Stimulated activated CD8-positive, alpha-beta memory T cell treated with anti-CD3 and anti-CD28 coated beads, Interleukin-15, amount 100 ng/mL, for 24 hours (primary cell): ENCODE results near the gene DGKD.

Experiments used
- DNase-seq: peaks from one replicate; pipeline ENCODE4 v3.0.0-alpha.2; 2020; ENCODE audit warnings: low read depth

The DGKD gene

DNA sequence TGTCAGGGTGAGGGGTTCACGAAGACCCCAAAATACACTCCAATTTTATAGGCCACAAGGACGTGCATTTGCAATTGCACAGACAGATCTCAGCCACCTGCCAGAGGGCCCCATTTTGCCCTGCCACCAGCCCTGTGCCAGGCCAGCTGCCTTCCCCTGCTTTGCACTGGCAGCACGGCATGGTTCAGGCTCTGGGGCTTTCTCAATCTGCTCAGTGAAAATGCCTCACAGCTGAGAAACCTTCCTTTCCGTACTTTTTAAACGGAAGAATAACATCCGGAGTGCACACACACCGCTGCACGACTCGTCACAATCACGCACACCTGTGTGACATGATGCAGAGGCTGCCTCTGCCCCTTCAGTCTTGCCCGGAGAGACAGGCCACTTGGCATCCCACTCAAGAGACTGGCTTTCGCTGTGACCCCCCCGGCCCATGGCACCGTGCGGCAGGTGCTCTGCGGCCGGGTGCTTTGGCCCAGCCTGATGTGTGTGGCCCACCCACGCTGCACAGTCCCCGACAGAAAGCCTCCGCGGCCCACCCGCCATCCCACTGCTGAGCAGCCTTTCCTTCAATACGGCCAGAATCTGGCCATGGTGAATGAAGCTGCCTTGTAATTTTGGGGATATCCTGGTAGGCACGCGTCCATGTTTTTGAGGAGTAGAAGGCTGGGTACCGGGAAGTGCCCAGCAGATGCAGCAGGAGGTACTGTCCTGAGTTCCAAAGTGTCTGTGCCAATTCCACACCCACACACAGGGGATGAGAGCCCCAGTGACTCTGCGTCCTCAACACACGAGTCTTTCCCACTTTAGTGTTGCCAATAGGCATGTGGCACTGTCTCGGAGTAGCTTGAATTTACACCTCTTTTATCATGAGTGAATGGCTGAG is 123.5 kb downstream of the DGKD start:
- DNase-seq: no peak

DNA sequence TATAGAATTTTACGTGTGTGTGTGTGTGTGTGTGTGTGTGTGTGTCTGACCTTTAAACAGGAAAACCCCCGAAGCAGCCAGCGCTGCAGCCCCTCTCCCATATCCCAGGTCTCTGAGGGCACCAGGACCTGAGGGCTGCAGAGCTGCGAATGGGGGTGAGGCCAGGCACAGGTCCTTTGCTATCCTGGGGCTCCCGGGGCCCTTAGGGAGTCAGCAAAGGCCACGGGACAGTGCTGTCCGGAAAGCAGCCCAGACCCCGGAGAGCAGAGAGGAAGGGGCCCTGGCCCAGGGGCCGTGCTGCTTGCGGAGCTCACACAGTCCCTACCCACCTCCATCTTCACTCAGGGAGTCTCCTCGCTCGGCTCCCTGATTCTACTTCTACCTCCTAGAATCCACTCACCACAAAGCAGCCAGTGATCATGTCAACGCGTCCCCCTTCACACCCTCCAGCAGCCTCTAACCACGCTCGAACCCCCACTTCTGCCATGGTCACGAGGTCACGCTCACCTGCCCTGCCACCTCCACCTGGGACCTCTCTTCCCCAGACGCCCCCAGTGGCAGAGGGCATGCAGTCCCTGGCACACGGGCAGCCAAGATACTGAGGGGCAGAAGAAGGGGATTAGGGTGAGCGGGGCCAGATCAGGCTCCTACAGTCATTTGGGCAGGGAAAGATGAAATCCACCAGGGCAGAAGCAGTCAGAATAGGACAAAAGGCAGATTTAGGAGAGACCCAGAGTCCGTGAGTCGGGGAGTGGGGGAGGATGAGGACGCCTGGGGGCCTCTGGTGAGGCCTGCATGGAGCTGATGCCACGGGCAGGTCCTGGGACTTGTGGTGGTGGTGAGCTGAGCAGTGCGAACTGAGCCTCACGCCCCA is 125.6 kb downstream of the DGKD start:
- no peak for DNase-seq

DNA sequence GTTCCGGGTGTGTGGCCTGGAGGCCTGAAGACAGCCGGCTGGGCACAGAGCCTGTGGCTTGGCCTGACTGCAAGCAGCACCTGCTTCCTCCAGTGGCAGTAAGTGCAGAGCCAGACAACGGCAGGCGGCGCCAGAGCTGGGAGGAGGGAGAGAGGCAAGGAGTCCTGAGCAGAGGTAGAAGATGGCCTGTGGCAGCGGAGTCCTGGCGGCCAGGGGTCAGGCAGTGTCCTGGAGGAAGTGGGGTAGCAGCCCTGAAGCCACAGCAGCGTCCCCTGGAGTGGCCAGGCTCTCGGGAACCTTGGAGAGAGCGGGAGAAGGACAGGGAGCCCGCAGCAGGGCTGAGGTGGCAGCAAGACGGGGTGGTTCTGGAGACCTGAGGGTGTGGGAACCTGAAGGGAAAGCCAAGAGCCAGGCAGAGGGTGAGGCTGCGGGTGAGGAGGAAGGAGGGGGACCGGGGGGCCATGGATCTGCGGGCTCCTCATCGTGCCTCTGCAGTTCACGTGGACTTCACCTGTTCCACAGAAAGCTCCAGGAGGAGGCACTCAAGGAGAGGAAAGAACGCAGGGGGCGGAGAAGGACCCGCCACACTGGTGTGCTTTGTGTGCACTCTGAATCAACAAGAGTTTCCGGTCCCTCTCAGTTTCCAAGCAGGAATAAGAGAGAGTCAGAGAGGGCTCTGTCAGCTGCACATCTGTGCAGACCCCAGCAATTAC is 126.4 kb downstream of the DGKD start:
- DNase-seq: no peak

DNA sequence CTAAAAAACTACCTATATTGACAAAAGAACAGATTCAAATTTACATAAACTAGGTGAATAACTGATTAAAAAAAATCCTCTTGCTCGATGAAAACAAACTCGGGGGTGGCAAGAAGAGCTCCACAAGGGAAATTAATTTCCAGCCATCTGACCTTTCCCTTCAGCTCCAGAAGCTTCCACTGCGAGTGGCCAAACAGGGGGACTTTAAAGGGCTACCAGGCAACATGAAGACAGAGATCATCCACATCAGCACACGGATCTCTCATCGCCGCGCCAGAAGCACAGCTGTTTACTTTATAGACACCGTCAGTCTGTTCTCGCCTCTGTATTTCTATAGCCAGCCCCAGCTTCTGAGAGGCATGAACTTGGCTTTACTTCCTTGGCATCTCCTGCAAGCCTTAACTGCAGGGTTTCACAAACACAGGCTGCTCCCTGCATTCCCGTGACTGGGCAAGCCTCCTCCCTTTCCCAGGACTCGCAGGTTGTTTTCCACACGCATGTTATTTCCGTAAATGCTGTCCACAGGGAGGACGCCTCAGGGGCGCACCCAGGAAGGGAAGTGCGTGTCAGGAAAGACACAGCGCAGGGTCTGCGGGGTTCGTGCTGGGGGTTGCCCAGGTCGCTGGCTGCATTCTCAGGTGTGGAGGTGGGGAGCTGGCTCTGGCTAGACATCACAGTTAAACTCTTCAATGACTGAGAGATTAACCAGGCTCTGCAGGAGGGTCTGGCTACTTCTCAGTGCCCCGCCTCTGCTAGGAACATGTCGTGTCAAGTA is 127.3 kb downstream of the DGKD start:
- DNase-seq: no peak

DNA sequence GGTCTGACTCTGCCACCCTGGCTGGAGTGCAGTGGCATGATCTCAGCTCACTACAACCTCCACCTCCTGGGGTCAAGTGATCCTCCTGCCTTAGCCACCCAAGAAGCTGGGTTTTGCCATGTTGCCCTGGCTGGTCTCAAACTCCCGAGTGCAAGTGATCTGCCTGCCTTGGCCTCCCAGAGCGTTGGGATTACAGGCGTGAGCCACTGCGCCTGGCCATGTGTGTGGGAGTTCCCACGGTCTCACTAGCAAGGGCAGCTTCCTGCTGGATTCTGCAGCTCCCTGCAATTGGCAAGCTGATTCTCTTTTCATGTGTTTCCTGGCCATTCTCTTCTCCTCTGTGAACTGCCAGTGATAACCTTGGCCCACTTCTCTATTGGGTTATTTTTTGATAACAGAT is 128.3 kb downstream of the DGKD start:
- no peak for DNase-seq

DNA sequence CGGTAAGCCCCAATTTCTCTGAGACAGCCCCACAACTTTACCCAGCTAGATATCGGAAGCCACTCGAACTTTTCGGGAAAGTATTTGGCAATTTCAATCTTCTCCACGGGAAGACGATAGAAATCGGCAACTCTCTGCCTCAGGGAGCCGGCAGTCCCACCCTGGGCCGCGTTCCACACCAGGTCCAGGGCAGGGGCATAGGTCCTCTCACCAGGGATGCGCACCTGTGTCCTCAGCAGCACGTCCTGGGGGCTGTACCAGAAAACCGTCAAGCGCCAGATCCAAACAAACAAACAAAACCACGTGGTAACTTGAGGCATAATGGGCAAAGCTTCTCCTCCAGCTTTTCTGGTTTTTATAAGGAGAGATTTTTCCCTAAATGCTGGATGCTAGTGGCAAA is 131.4 kb downstream of the DGKD start:
- no peak for DNase-seq

DNA sequence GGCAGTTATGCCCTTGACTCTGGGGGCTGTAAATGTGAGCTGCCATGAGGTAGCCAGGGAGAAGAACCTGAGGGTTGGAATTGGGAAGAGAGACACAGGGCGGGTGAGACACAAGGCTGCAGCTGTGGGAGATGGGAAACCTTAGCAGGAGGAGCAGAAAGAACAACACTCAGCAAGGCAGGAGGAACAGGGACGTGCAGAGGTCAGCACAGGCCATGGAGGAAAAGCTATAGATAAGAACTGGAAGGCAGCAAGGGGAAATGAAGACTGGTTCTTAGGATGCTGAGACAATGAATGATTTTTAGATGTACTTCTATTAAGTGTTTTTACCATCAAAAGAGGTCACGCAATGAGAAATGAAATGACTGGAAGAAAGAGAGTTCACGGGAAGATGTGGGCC is 132.1 kb downstream of the DGKD start:
- no peak for DNase-seq

DNA sequence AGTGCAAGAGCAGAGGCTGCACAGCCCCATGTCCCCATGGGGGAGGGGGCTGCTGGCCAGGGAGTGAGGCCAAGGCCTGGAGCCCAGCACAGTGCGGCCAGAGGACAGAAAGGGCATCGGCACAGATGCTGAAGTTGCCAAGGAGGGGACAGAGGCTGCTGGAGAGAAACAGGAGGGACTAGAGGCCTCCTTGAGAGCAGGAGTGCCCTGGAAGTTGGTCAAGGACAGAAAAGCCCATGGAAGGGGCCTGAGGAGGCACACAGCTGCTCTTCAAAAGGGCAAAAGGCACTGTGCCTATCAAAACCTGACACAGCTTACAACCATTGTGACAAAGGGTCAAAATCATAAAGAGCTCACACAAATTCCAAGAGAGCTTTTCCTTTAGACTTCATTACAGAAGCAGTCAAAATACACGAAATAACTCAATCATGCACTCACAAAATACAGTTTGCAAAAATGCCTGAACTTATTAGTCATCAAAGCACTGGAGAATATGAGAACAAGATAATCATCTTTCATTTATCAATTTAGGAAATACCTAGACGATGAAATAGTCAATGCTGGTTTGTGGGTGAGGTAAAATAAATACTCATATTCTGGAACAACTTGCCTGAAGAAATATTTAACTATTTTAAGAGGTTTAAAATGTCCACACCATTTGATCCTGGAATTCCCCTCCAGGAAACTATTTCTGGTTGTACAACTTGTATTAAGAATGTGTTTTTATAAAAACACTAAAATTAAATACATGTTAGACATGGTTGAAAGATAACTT is 132.7 kb downstream of the DGKD start:
- no peak for DNase-seq

DNA sequence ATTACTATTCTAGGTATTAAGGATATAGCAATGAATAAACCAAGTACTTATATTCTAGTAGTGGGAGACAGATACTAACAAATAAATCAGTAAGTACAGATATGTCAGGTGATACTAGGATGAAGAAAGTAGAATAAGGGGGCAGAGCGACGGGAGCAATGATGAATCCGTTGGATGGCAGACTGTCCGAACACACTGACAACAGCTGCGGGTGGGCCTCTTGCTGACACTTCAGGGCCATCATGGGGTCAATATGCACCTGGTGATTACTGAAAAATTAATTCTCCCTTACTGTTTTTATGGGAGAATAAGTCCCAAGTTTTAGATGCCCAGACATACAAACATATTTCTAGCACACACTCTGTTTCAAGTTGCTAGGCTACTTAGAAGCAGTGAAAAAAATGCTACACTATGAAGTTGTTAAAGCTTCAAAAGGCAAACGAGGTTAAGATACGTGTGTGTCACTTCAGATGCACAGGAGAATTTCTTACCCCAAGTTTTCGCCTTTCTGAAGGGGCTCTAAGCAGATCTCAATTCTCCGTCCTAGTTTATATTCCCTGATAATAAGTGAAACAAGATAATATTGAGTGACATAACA is 133.6 kb downstream of the DGKD start:
- no peak for DNase-seq

DNA sequence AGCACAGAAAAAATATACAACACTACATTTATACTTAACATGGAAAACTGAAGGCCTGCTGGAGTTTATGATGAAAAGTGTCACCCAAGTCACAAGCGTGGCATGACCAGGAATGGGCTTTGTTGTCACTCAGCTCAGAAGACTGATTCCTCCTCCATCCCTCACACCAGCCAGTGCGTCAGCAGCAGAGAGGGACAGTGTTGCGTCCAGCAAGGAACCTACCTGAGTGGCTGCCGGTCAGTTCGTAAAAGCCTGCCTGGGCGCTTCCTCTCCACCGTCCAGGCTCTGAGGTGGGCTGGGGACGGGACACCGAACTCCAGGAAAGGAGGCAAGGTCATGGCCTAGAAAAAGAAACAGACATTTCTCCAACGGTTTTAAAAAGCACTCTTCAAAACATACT is 134.8 kb downstream of the DGKD start:
- DNase-seq: no peak

DNA sequence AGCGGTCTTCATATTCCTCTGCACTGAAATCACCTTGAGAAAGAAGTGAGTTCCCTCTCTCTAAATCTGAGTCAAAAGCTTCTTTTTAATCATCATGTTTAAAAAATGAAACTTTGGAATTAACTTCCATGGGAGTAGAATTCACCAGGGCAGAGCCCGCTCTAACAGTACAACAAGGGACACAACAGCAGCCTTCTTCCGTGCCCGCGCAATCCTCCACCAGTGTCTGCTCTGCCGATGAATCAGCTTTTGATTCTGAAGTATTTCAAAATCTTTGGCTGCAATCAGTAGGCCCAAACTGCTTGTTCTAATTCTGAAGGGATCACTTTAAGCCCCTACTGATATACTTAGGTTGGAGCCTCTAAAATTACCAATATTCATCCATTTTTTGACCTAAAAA is 135.4 kb downstream of the DGKD start:
- no peak for DNase-seq

DNA sequence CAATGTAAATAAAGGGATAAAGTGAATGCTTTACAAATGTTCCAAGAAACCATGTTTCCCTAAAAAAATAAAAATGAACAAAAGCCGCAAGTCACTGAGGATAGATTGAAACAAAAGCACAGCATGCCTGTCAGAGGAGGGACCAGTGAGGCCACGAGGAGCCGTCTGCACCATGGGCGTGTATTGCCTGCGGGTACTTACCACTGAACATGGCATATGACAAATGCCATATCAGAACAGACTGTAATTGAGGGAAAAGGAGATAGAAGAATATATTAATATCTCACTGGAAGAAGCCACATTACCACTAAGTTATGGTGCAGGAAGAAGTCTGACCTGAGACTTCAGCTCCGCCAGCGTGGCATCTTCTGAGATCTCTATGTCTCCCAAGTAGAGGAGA is 136.5 kb downstream of the DGKD start:
- no peak for DNase-seq

DNA sequence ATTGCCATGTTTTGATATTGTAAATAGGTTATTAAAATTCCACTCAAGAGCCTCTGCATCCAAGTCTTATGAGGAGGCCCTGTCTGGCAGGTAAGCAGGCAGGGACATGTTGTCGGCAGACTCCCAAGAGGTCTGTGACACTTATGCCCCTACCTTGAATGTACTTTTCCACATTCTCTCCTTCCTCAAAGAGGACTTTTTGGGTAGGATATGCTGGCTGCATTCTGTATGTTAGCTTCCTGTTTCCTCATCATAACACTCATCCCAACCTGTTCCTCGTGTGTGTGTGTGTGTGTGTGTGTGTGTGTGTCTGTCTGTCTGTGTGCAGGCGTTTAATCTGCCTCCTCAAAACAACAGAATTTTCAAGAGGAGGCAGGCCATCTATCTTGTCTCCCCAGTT is 137.0 kb downstream of the DGKD start:
- DNase-seq: no peak

DNA sequence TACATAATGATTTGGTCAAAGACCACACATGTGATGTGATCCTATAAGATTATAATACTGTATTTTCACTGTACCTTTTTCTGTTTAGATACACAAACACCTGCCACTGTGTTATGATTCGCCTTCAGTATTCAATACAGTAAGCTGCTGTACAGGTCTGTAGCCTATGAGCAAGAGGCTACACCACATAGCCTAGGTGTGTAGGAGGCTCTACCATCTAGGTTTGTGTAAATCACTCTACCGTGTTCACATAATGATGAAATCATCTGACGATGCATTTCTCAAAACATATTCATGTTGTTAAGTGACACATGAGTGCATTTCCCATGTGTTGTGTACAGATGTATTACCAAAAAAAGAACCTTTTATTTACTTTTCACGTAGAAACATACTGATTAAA is 137.8 kb downstream of the DGKD start:
- DNase-seq: no peak

DNA sequence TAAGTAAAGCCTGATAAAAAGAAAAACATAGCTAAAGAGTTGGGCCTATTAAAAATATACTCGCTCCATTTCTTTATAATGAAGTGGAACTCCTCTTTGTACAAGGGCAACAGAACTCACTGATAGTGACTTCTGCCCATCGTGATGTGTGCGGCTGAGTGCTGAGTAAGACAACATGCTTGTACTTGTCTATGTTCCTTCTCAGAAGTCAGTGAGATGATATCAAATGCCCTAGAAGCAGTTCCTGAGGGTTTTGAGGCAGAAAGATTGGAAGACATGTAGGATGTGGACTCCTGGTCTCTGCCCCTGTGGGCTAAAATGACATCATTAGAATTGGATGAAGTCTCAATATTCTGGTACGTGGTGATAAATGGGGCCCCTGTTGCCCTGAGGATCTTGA is 138.5 kb downstream of the DGKD start:
- no peak for DNase-seq

DNA sequence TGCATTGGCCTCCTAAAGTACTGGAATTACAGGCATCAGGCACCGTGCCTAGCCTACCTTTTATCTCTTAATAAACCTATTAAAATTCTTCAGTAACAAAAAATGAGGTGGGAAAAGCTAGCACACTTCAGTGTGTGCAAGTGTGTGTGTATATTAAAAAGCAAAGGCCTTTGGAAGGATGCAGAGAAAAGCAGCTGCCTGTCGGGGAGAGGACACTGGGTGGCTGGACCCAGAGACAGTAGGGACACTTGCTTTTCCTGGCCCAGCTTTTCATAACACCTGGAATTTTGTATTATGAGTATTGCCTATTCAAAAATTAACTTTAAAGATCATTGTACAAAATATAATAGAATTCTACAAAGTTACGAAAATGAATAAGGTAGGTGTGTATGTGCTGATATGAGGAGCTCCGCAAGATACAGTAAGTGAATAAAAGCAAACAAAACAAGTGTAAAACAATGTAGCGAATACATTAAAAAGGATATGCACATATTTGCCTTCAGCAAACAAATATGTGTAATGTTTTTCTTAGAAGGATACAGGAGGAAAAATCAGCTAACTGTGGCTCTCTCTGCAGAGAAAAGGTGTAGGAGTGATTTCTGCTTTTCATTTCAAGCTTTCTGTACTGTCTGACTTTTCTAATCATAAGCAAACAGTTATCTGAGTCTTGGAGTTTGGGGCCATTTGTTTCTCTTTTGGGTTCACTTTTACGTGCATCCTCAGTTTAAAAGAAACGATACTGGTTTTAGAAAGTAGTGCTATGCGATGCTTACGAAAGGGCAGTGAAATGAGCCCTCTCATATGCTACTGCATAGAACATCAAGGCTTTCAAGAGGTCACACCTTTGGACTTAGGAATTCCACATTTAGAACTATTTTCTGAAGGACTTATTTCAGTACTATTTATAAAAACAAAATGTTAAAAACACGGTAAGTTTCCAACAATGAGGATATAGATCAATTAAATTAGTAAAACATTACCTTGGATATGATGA is 141.5 kb downstream of the DGKD start:
- no peak for DNase-seq

DNA sequence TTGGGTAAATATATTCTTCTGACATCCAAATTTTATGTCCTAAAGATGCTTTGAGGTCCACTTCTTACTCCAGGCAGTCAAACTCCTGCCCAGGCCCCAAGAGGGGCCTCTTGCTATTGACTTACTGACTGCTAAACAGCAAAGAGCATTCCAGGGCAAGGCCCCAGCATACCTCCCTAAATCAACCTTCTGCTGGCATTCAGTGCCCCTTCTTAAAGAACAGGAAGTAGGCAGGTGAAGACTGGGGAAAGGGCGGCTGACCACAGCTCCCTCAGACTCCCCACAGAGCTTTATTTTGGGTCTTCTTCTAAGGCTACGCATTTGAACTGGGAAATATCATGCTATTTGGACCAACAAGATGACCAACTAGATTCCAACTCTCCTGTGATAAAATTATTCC is 143.4 kb downstream of the DGKD start:
- no peak for DNase-seq

DNA sequence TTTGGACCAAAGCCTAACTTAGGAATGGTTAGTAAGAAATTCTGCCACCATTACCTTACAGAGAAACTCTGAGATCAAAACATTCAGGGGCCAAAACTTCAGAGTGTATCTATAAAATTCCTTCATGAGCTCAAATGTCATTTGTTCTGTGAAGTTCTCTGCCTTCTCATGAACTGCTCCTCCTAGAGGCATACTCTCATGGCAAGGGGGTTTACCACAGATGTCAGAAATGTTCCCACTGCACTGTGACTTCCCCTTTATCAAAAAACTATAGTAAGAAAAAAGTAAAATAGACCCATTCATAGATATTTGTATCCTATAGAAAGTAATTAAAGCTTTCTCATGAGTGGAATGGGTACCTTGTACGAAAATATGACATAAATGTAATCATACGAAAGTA is 143.8 kb downstream of the DGKD start:
- no peak for DNase-seq

DNA sequence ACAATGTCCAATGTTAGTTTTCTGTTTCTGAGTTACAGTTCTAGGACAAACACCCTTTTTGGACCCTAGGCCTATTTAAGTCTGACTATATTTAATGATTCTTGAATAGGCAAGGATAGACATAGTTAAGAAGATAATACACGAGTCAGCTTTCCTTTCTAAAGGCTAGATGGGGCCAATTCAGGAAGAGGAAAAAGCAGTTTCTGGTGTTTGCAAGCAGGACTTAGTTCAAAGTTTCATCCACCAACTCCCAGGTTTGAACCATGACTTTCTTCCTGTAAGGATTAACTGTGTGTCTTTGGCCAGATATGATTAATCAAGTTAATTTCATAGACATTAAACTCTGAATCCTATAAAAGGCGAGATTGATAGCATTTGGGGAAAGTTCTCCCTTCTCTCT is 145.6 kb downstream of the DGKD start:
- DNase-seq: no peak
